Measurements from ENCODE around the gene STPG2. TPM values are rescaled to one million over a fixed set of nuclear protein-coding genes. Genes with fewer than 3 reads are reported as not detected.

STPG2 gene
- total and polyA plus RNA-seq, 2 of the 8 experiments (the other 6 are each of a cell fraction or from before 2014, with no cell fraction given) = 0.03 TPM; not detected in 1

- H3K14ac ChIP-seq (ENCODE audit: insufficient read length) = no peak overlapping the region
- H3K27me3 ChIP-seq (replicated peaks in 1 of 4; ENCODE audit: control insufficient read depth in 3 of 4, extremely low read depth in 1 of 4, insufficient read depth in 3 of 4, low read length in 3 of 4) = no peaks in the 10 kb centered on the region
- H3K27ac ChIP-seq (ENCODE audit: low read depth, low read length) = no peak overlapping the region
- H3K79me2 ChIP-seq (ENCODE audit: control insufficient read depth in 1 of 2, insufficient read depth in 2 of 2, low read length in 2 of 2) = no peaks in the 10 kb centered on the region
- no peak overlapping the region for H2AK5ac ChIP-seq (ENCODE audit: low read depth, low read length)
- no peak overlapping the region; the same call in 1 of the 2 replicates for H4K8ac ChIP-seq (ENCODE audit: extremely low read depth, insufficient read depth, low read length)
- H3K23ac ChIP-seq (ENCODE audit: insufficient read length) = no peak overlapping the region
- H4K20me1 ChIP-seq (replicated peaks in 1 of 2; ENCODE audit: control insufficient read depth in 1 of 2, insufficient read depth in 2 of 2, low read length in 2 of 2) = no peaks in the 10 kb centered on the region
- no peaks in the 10 kb centered on the region for H3K79me1 ChIP-seq (ENCODE audit: low read depth, low read length)
- H2BK20ac ChIP-seq (ENCODE audit: low read length) = no peak overlapping the region
- H2BK12ac ChIP-seq (ENCODE audit: low read depth, low read length) = no peak overlapping the region
- ChIA-PET POLR2A (ENCODE audit: partially characterized antibody) (no interaction called here), CTCF (ENCODE audit: partially characterized antibody) (interaction anchor here (0.7 to 1.3 kb wide), 4 partner anchors 13 to 299 kb away, joined by 3 to 5 read pairs (median 3); partner anchors contain the start of gene STPG2)
- no peak overlapping the region for H3K56ac ChIP-seq (replicated peaks; ENCODE audit: insufficient read length, low read depth, low read length)
- no peak for TF ChIP-seq SP4 (IDR thresholded peaks at IDR 0.05; ENCODE audit: low read length)
- no peak for TF ChIP-seq RBBP5 (IDR thresholded peaks at IDR 0.05; ENCODE audit: borderline replicate concordance, low read depth, low read length)
- no peak for TF ChIP-seq TAF1 (IDR thresholded peaks at IDR 0.05; ENCODE audit: low read depth, low read length)
- TF ChIP-seq ZNF274 (IDR thresholded peaks at IDR 0.05; ENCODE audit: borderline replicate concordance, extremely low read depth, low read length) = no peak
- no peak for TF ChIP-seq MAFK (IDR thresholded peaks at IDR 0.05; ENCODE audit: low read depth, low read length)
- TF ChIP-seq RNF2 (IDR thresholded peaks at IDR 0.05; ENCODE audit: borderline replicate concordance, low read depth, low read length, missing control alignments, poor library complexity, severe bottlenecking) = no peak
- no peak for TF ChIP-seq HDAC2 (IDR thresholded peaks at IDR 0.05; ENCODE audit: borderline replicate concordance in 1 of 2, low read depth in 2 of 2, low read length in 2 of 2)
- no peak for TF ChIP-seq POU5F1 (IDR thresholded peaks at IDR 0.05; ENCODE audit: low read depth, low read length)
- WGBS, 2 experiments (ENCODE audit: extremely low coverage in 1 of 2, insufficient coverage in 1 of 2, insufficient read length in 1 of 2, insufficient replicate concordance in 2 of 2, low coverage in 1 of 2, low lambda C conversion rate in 2 of 2, missing lambda C conversion rate in 1 of 2) = 97% methylated on average over 3 of the region's 3 CpGs; no CpG with 5 or more reads in 1 of the 2 experiments
- no peak overlapping the region for H2BK120ac ChIP-seq (replicated peaks; ENCODE audit: low read depth, low read length)
- no peaks in the 10 kb centered on the region for H3K9me3 ChIP-seq (ENCODE audit: insufficient read depth in 2 of 2, low read depth in 1 of 2, low read length in 1 of 2)
- no peak for DNase-seq (ENCODE audit: low read depth in 1 of 2, low spot score in 2 of 2)
- FAIRE-seq = no peak
- H3K23me2 ChIP-seq (ENCODE audit: low read depth, low read length) = no peaks in the 10 kb centered on the region
- no peak overlapping the region for H3K4me3 ChIP-seq (ENCODE audit: extremely low read depth in 1 of 4, insufficient read depth in 2 of 4, low read depth in 3 of 4, low read length in 4 of 4)
- no peak overlapping the region for H4K91ac ChIP-seq (replicated peaks; ENCODE audit: insufficient read length, low read length)
- H3K36me3 ChIP-seq (ENCODE audit: control insufficient read depth in 2 of 4, insufficient read depth in 4 of 4, low read length in 3 of 4) = no peaks in the 10 kb centered on the region
- no peak overlapping the region for H2AFZ ChIP-seq (ENCODE audit: low read length)
- no peaks in the 10 kb centered on the region for H3K4me1 ChIP-seq (replicated peaks in 1 of 4; ENCODE audit: control insufficient read depth in 3 of 4, insufficient read depth in 4 of 4, low read length in 3 of 4)
- H3K4me2 ChIP-seq (ENCODE audit: insufficient read depth in 1 of 2, low read depth in 2 of 2, low read length in 2 of 2) = no peak overlapping the region
- no peak overlapping the region for H3K4ac ChIP-seq (replicated peaks; ENCODE audit: insufficient read length, low read depth, low read length)
- H4K5ac ChIP-seq (ENCODE audit: insufficient read length, low read depth, low read length) = no peak overlapping the region
- H2BK5ac ChIP-seq (ENCODE audit: low read depth, low read length) = no peak overlapping the region
- H3K9ac ChIP-seq (replicated peaks in 1 of 4; ENCODE audit: extremely low read depth in 1 of 4, low read depth in 3 of 4, low read length in 3 of 4) = no peak overlapping the region
- H2BK15ac ChIP-seq (ENCODE audit: low read length) = no peak overlapping the region
- H3K18ac ChIP-seq (ENCODE audit: extremely low read depth, low read length) = no peak overlapping the region
Observed at GRCh38 chr4:98126141-98126540, 17.1 kb downstream of the STPG2 start.

Data from H1 (cell line).